Effector memory CD4-positive, alpha-beta T cell (primary cell): Measurements from ENCODE around the gene NDN.

Source experiments
- DNase-seq, 3 donors: peaks; one replicate each; pipeline ENCODE4 v3.0.0-alpha.2; 2020
- H3K27ac ChIP-seq: 2 replicates; pipeline ENCODE4 v1.7.0; 2013; ENCODE audit warnings: mild to moderate bottlenecking, low read length, moderate library complexity; ENCODE audit not compliant: insufficient read depth, poor library complexity, severe bottlenecking
- H3K27me3 ChIP-seq: replicated peaks from 2 replicates; pipeline ENCODE4 v1.7.0; 2013; ENCODE audit warnings: mild to moderate bottlenecking, low read length; ENCODE audit not compliant: insufficient read depth, control insufficient read depth, poor library complexity, severe bottlenecking
- H3K36me3 ChIP-seq: 2 replicates; pipeline ENCODE4 v1.7.0; 2013; ENCODE audit warnings: mild to moderate bottlenecking, low read length, moderate library complexity; ENCODE audit not compliant: control insufficient read depth, insufficient read depth
- H3K4me1 ChIP-seq: 2 replicates; pipeline ENCODE4 v1.7.0; 2013; ENCODE audit warnings: low read length, mild to moderate bottlenecking; ENCODE audit not compliant: control insufficient read depth, insufficient read depth, poor library complexity, severe bottlenecking
- H3K4me3 ChIP-seq: 2 replicates; pipeline ENCODE4 v1.7.0; 2013; ENCODE audit warnings: low read length, low read depth, mild to moderate bottlenecking; ENCODE audit not compliant: insufficient read depth, poor library complexity, severe bottlenecking
- H3K9me3 ChIP-seq: 2 replicates; pipeline ENCODE4 v1.7.0; 2013; ENCODE audit warnings: mild to moderate bottlenecking, low read length, moderate library complexity; ENCODE audit not compliant: control insufficient read depth

NDN gene

DNA sequence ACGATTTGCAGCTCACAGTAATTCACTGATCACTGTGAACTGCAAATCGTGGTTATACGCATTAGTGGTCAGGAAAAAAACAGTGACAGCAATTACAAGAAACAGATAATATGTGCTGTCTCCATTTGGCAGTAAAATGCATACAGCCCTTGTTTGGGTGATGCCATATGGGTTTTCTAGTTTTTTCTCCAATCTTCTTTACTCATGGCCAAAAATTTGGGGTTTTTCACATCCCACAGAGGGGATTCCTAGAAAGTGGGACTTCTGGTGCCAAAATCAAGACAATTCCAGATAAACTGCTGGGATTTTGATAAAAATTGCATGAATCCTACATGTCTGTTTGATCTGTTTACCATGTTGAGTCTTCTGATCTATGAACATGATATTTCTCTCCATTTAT lies 15.6 kb downstream of the NDN start:
- Histone ChIP-seq H3K27me3 (no peaks in the 10 kb centered on the region), H3K27ac (no peak overlapping the region), H3K9me3 (no peaks in the 10 kb centered on the region), H3K36me3 (no peaks in the 10 kb centered on the region), H3K4me3 (no peak overlapping the region), H3K4me1 (no peaks in the 10 kb centered on the region)
- DNase-seq: no peak

DNA sequence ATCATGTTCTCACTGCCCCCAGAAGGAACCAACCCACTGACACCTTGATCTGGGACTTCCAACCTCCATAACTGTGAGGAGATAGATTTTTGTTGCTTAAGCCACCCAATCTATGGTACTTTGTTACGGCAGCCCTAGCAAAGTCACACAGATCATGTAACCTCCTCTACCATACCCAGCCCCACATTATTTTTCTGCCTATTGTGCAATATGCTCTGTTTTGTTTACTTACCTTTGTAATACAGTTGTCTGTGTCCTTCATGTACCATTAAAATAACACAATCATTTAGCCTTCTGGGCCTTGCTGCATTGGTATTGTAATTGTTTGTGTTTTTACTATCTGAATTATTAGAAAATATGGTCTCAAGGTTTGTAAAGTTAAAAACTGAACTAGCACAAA lies 16.1 kb downstream of the NDN start:
- DNase-seq: no peak
- H3K27me3 ChIP-seq: no peaks in the 10 kb centered on the region
- H3K4me3 ChIP-seq: no peak overlapping the region
- H3K27ac ChIP-seq: no peak overlapping the region
- H3K4me1 ChIP-seq: no peaks in the 10 kb centered on the region
- H3K9me3 ChIP-seq: no peaks in the 10 kb centered on the region
- H3K36me3 ChIP-seq: no peaks in the 10 kb centered on the region

DNA sequence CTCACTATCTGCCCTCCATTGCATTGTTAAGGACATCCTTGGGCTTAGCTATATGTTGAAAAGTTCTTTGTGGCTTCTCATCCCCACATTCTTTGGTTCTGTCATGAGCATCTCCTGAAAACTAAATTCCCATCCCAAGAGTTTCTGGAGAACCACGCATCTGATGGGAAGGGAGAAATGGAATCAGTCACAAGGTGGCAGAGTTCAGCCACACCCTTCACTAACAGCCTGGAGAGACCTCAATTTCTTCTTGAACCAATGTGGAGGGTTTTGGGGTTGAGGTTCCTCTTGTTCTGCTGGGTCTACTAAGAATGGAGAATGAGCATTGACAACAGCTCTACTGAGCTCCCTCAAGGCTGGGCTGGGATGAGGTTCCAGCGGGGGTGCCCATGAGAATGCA lies 23.9 kb downstream of the NDN start:
- no peaks in the 10 kb centered on the region for H3K27me3 ChIP-seq
- no peak for DNase-seq
- no peaks in the 10 kb centered on the region for H3K4me1 ChIP-seq
- no peaks in the 10 kb centered on the region for H3K36me3 ChIP-seq
- no peak overlapping the region for H3K27ac ChIP-seq
- no peak overlapping the region for H3K4me3 ChIP-seq
- H3K9me3 ChIP-seq: no peaks in the 10 kb centered on the region

DNA sequence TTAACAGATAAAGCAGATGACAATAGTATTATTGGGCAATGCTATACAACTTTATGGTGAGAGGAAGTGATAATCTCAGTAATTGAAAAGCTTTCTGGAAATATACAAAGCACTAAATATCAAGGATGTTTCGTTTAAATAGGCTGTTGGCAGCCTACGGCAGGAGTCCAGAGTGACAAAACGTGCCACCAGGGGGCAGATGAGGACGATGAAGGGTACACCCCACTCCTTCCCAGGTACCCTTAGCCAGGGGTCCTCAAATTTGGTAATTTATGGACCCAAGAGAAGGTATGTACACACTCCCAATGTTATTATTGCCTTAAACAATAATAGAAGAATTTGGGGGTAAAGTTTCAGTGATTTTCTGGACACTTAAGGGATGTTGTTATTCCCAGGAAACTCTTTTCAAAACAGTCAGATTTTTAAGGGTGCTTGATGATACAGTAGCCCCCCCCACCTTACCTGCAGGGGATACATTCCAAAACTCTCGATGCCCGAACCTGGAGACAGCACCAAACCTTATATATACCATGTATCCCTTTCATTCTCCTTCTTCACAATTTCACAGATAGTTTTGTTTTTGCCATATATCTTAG lies 38.1 kb downstream of the NDN start:
- no peak overlapping the region for H3K4me3 ChIP-seq
- no peak for DNase-seq
- no peaks in the 10 kb centered on the region for H3K9me3 ChIP-seq
- H3K27ac ChIP-seq: no peak overlapping the region
- H3K27me3 ChIP-seq: no peaks in the 10 kb centered on the region
- H3K36me3 ChIP-seq: no peaks in the 10 kb centered on the region
- no peaks in the 10 kb centered on the region for H3K4me1 ChIP-seq

DNA sequence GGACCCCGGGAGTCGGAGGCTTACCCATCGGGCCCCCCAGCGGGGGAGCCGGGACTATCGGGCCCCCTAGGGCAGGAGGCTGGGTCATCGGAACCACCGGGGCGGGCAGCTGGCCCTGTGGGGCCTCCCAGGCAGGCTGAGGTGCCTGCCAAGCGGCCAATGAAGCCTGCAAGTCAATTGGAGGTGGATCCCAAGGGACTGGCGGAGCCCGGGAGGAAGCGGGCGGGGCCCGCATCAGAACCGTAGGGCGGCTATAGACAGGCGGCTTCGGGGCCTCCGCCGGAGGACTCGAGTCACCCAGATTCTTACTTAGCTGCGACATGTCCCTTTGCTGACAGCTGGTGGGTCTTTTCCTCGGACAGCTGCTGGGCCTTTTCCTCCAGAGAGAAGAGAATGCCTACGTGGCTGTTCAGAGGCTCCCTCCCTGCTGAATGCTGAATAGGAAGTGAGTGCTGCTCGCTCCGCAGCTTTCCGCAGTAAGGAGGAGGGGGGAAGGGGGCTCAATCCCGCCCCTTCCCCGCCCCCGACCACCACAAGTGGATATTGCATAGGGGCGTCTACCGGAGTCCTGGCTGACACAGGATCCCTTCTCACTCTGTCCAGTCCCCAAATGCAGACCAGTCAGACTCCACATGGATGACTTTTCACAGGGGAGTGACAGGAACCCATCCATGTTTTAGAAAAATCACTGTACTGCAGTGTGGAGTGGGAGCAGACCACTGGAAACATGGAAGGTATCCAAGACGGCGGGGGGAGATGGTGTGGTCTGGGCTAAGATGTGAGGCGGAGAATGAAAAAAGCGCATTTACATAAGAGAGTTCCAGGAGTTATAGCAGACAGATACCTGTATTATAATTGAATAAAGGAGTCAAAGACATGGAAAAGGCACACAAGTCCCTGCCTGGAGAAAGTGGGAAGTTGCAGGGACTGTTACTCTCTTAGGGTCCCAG lies 39.4 kb downstream of the NDN start, which contains the start of gene MAGEL2:
MAGEL2 (minus strand) TSS at position 447 of the 950 bp plus-strand sequence; CDS start at position 322, 125 bp downstream.
- no peak for DNase-seq
- no peak within 1 kb of the TSS for H3K4me3 ChIP-seq

DNA sequence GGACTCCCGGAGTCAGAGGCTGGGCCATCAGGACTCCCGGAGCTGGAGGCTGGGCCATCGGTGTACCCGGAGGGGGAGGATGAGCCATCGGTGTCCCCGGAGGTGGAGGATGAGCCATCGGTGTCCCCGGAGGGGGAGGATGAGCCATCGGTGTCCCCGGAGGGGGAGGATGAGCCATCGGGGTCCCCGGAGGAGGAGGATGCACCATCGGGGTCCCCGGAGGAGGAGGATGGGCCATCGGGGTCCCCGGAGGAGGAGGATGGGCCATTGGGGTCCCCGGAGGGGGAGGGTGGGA lies 40.2 kb downstream of the NDN start:
- Histone ChIP-seq H3K4me3 (no peak overlapping the region), H3K9me3 (no peaks in the 10 kb centered on the region), H3K36me3 (no peaks in the 10 kb centered on the region), H3K4me1 (no peaks in the 10 kb centered on the region), H3K27ac (no peak overlapping the region), H3K27me3 (no peaks in the 10 kb centered on the region)
- no peak for DNase-seq

More for the DNA sequence above, 39.4 kb downstream of the NDN start, which contains the start of gene MAGEL2:
- Histone ChIP-seq H3K9me3 (no peaks in the 10 kb centered on the region), H3K4me1 (no peaks in the 10 kb centered on the region), H3K36me3 (no peaks in the 10 kb centered on the region), H3K27me3 (no peaks in the 10 kb centered on the region), H3K27ac (no peak within 1 kb of the TSS)

DNA sequence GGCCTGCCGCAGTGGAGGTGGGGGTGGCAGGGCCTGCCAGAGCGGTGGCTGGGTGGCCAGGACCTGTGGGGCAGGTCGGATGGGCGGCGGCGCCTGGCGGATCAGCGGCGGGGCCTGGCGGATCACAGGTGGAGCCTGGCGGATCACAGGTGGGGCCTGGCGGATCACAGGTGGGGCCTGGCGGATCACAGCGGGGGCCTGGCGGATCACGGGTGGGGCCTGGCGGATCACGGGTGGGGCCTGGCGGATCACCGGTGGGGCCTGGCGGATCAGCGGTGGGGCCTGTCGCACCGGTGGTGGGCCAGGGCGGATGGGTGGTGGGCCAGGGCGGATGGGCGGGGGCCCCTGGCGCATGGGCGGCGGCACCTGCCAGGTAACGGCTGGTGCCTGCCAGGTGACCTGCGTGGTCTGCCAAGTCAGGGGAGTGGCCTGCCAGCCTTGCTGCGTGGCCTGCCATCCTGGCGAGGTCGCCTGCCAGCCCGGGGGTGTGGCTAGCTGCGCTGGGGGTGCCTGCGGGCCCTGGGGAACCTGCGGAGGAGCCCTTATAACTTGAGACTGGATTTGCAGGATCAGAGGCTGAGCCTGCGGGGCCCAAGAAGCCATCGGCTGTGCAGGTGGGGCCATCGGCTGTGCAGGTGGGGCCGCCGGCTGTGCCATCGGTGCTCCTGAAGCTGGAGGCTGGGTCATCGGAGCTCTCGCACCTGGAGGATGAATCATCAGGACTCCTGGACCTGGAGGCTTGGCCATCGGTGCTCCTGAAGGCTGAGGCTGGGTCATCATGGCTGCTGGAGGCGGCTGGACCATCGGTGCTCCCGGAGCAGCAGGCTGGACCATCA lies 40.7 kb downstream of the NDN start:
- DNase-seq: no peak
- Histone ChIP-seq H3K27ac (no peak overlapping the region), H3K36me3 (no peaks in the 10 kb centered on the region), H3K27me3 (no peaks in the 10 kb centered on the region), H3K4me3 (no peak overlapping the region), H3K9me3 (no peaks in the 10 kb centered on the region), H3K4me1 (no peaks in the 10 kb centered on the region)

DNA sequence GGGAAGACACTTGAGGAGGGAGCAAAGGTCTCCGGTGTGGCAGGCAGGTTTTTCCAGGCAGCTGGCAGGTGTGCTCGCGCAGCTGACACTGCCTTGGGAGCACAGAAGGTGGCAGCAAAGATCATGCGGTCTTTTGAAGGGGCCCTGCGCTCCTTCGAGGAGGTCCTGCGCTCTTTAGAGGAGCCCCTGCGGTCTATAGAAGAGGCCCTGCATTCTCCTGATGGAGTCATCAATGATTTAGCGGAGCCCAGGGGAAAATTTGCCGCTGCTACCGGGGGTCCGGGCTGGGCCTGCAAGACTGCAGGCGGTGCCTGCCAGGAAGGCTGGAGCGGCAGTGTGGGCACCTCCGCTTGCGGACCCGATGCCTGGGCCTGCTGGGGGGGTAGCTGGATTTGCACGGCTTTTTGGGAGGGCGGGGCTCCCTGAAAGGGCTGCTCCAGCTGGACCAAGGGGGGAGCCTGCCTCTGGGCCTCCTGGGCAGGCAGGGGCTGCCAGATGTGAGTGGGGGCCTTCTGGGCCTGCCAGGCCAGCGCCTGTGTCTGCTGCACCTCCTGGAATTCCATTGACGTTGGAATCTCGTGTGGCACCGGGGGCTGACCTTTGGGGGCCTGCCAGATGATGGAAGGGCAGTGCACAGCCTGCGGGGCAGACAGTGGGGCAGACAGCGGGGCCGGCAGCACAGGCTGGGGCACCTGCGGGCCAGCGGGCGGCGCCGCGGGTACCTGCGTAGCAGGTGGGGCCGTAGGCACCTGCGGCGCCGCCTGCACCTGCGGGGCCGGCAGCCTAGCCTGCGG lies 41.5 kb downstream of the NDN start:
- Histone ChIP-seq H3K4me3 (no peak overlapping the region), H3K4me1 (no peaks in the 10 kb centered on the region), H3K27me3 (no peaks in the 10 kb centered on the region), H3K36me3 (no peaks in the 10 kb centered on the region), H3K9me3 (no peaks in the 10 kb centered on the region), H3K27ac (no peak overlapping the region)
- DNase-seq: no peak

DNA sequence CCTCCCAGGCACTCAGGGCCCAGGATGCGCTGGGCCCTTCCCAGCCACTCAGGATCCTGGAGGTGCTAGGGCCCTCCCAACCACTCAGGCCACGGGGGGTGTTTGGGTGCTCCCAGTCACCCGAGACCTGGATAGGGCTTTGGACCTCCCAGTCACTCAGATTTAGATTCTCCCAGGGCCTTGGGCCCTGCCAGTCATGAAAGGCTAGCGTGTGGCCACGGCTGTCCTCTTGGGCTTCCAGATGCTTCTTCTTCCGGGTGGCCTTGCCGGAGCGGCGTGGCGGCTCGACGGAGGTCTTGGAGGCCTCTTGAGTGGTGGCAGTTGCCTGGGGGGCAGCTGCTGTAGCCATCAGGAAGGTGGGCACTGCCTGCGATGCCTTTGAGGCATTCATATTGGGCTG lies 42.3 kb downstream of the NDN start:
- H3K27ac ChIP-seq: no peak overlapping the region
- H3K4me3 ChIP-seq: no peak overlapping the region
- no peaks in the 10 kb centered on the region for H3K27me3 ChIP-seq
- H3K4me1 ChIP-seq: no peaks in the 10 kb centered on the region
- H3K9me3 ChIP-seq: no peaks in the 10 kb centered on the region
- DNase-seq: no peak
- no peaks in the 10 kb centered on the region for H3K36me3 ChIP-seq
